ENCODE measurements around the gene MIR17HG.

The MIR17HG gene

DNA sequence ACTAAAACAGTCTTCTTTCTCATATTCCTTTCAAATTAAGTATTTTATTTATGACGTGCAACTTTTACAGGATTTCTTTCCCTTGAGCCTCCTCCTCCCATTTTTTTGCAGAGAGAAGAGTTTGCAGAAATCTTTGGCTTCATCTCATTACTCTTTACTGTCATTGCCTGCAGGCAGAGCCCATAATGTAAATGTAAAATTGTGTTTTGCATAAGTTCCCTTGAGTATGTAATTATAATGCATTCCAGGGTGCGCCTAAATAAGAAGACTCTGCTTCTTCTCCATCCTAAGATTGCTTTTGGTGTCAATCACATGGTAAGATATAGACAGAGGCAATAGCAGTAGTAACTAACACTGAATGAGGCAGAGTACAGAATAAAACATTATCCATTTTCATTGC, 23.0 kb downstream of the MIR17HG start:
- Histone ChIP-seq H3K27me3 (ENCODE audit: insufficient read depth, insufficient read length) (no peaks in the 10 kb centered on the region), H3K4me1 (ENCODE audit: insufficient read depth, insufficient read length) (no peaks in the 10 kb centered on the region), H3K36me3 (ENCODE audit: insufficient read depth, insufficient read length, low read length) (peaks cover 3% of the 10 kb centered on the region), H3K9ac (ENCODE audit: insufficient read length, low read depth) (no peak overlapping the region), H3K9me3 (ENCODE audit: insufficient read depth, low read length) (no peaks in the 10 kb centered on the region), H3K4me3 (ENCODE audit: insufficient read length, low read depth) (no peak overlapping the region)
- no peak for TF ChIP-seq ZNF274 (IDR thresholded peaks at IDR 0.05; ENCODE audit: low read depth, low read length)
- TF ChIP-seq YY1 (IDR thresholded peaks at IDR 0.05; ENCODE audit: insufficient read depth, insufficient read length), result no peak
- TF ChIP-seq SUZ12 (IDR thresholded peaks at IDR 0.05; ENCODE audit: extremely low read depth, insufficient read depth, insufficient read length), result no peak
- DNase-seq (ENCODE audit: low read depth, low spot score), result no peak

DNA sequence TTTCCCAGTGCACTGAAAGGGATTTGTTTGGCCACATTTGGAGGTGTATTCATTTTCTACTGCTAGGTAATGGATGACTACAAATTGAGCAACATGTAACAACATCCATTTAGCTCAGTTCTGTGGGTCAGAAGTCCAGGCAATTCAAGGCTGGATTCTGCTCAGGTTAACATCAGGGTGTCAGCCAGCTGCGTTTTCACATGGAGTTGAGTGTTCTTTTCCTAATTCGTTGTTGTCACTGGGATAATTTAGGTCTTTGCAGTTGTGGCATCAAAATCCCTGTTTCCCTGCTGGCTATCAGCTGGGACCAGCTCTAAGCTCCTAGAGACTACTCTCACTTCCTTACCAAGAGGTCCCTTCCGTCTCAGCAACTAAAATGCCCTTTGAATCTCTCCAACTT, 25.4 kb downstream of the MIR17HG start:
- TF ChIP-seq ZNF274 (IDR thresholded peaks at IDR 0.05; ENCODE audit: low read depth, low read length) (no peak), SUZ12 (IDR thresholded peaks at IDR 0.05; ENCODE audit: extremely low read depth, insufficient read depth, insufficient read length) (no peak)
- Histone ChIP-seq H3K9me3 (ENCODE audit: insufficient read depth, low read length) (no peaks in the 10 kb centered on the region), H3K36me3 (ENCODE audit: insufficient read depth, insufficient read length, low read length) (no peaks in the 10 kb centered on the region), H3K27me3 (ENCODE audit: insufficient read depth, insufficient read length) (no peaks in the 10 kb centered on the region), H3K9ac (ENCODE audit: insufficient read length, low read depth) (no peak overlapping the region), H3K4me3 (ENCODE audit: insufficient read length, low read depth) (no peak overlapping the region), H3K4me1 (ENCODE audit: insufficient read depth, insufficient read length) (no peaks in the 10 kb centered on the region)
- no peak for DNase-seq (ENCODE audit: low read depth, low spot score)

GRCh38 chr13:91375116-91375729, 27.7 kb downstream of the MIR17HG start:
- DNase-seq (ENCODE audit: low read depth, low spot score), result no peak
- TF ChIP-seq YY1 (IDR thresholded peaks at IDR 0.05; ENCODE audit: insufficient read depth, insufficient read length) (no peak), ZNF274 (IDR thresholded peaks at IDR 0.05; ENCODE audit: low read depth, low read length) (no peak), SUZ12 (IDR thresholded peaks at IDR 0.05; ENCODE audit: extremely low read depth, insufficient read depth, insufficient read length) (no peak)
- Histone ChIP-seq H3K27me3 (ENCODE audit: insufficient read depth, insufficient read length) (no peaks in the 10 kb centered on the region), H3K9me3 (ENCODE audit: insufficient read depth, low read length) (no peaks in the 10 kb centered on the region), H3K36me3 (ENCODE audit: insufficient read depth, insufficient read length, low read length) (no peaks in the 10 kb centered on the region), H3K9ac (ENCODE audit: insufficient read length, low read depth) (no peak overlapping the region), H3K4me1 (ENCODE audit: insufficient read depth, insufficient read length) (no peaks in the 10 kb centered on the region), H3K4me3 (ENCODE audit: insufficient read length, low read depth) (no peak overlapping the region)

DNA sequence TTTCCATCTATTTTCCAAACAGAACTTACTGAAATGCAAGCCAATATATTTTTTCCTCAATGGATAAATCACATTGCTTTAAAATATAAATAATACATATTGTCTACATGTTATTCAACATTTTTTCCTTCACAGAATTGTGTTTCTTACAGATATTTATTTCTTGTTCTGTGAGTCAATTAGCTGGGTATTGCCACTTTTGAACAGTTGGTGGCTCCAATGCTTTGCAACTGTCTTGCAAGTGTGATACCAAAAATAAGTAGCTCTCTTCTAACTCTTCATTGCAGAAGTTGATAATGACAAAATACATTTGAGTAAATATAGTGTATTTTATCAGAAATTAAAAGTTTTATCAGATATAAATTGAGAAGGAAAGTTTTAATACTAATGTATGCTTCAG, 33.9 kb downstream of the MIR17HG start:
- H3K4me3 ChIP-seq (ENCODE audit: insufficient read length, low read depth), result no peak overlapping the region
- H3K9ac ChIP-seq (ENCODE audit: insufficient read length, low read depth), result no peak overlapping the region
- DNase-seq (ENCODE audit: low read depth, low spot score), result no peak
- no peaks in the 10 kb centered on the region for H3K27me3 ChIP-seq (ENCODE audit: insufficient read depth, insufficient read length)
- TF ChIP-seq SUZ12 (IDR thresholded peaks at IDR 0.05; ENCODE audit: extremely low read depth, insufficient read depth, insufficient read length), result no peak
- no peak for TF ChIP-seq ZNF274 (IDR thresholded peaks at IDR 0.05; ENCODE audit: low read depth, low read length)
- TF ChIP-seq YY1 (IDR thresholded peaks at IDR 0.05; ENCODE audit: insufficient read depth, insufficient read length), result no peak
- no peaks in the 10 kb centered on the region for H3K4me1 ChIP-seq (ENCODE audit: insufficient read depth, insufficient read length)
- no peaks in the 10 kb centered on the region for H3K9me3 ChIP-seq (ENCODE audit: insufficient read depth, low read length)
- H3K36me3 ChIP-seq (ENCODE audit: insufficient read depth, insufficient read length, low read length), result no peaks in the 10 kb centered on the region

GRCh38 chr13:91383836-91384235, 36.3 kb downstream of the MIR17HG start:
- DNase-seq (ENCODE audit: low read depth, low spot score), result no peak
- H3K4me3 ChIP-seq (ENCODE audit: insufficient read length, low read depth), result no peak overlapping the region
- H3K27me3 ChIP-seq (ENCODE audit: insufficient read depth, insufficient read length), result no peaks in the 10 kb centered on the region
- H3K9ac ChIP-seq (ENCODE audit: insufficient read length, low read depth), result no peak overlapping the region
- no peaks in the 10 kb centered on the region for H3K4me1 ChIP-seq (ENCODE audit: insufficient read depth, insufficient read length)
- TF ChIP-seq ZNF274 (IDR thresholded peaks at IDR 0.05; ENCODE audit: low read depth, low read length) (no peak), YY1 (IDR thresholded peaks at IDR 0.05; ENCODE audit: insufficient read depth, insufficient read length) (no peak), SUZ12 (IDR thresholded peaks at IDR 0.05; ENCODE audit: extremely low read depth, insufficient read depth, insufficient read length) (no peak)
- no peaks in the 10 kb centered on the region for H3K36me3 ChIP-seq (ENCODE audit: insufficient read depth, insufficient read length, low read length)
- H3K9me3 ChIP-seq (ENCODE audit: insufficient read depth, low read length), result no peaks in the 10 kb centered on the region

DNA sequence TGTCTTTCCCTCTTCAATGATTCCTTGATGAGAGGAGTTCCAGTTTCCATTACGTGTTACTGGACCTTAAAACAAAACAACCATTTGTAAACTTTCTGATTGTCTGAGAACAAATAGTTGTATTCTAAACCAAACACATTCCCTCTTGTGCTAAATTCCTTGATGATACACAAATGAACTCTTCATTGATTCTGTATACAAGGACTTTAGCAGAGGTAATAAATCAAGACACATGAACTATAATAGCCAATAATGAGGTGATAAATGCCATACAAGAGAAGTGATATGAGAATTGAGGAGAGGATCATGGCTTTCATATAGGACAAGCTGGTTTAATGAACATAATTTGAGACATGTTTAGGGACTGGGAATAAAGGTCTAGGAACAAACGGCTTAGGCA, 37.4 kb downstream of the MIR17HG start:
- Histone ChIP-seq H3K36me3 (ENCODE audit: insufficient read depth, insufficient read length, low read length) (no peaks in the 10 kb centered on the region), H3K9me3 (ENCODE audit: insufficient read depth, low read length) (no peaks in the 10 kb centered on the region), H3K4me3 (ENCODE audit: insufficient read length, low read depth) (no peak overlapping the region), H3K9ac (ENCODE audit: insufficient read length, low read depth) (no peak overlapping the region), H3K4me1 (ENCODE audit: insufficient read depth, insufficient read length) (no peaks in the 10 kb centered on the region), H3K27me3 (ENCODE audit: insufficient read depth, insufficient read length) (no peaks in the 10 kb centered on the region)
- TF ChIP-seq ZNF274 (IDR thresholded peaks at IDR 0.05; ENCODE audit: low read depth, low read length) (no peak), YY1 (IDR thresholded peaks at IDR 0.05; ENCODE audit: insufficient read depth, insufficient read length) (no peak)
- no peak for DNase-seq (ENCODE audit: low read depth, low spot score)

DNA sequence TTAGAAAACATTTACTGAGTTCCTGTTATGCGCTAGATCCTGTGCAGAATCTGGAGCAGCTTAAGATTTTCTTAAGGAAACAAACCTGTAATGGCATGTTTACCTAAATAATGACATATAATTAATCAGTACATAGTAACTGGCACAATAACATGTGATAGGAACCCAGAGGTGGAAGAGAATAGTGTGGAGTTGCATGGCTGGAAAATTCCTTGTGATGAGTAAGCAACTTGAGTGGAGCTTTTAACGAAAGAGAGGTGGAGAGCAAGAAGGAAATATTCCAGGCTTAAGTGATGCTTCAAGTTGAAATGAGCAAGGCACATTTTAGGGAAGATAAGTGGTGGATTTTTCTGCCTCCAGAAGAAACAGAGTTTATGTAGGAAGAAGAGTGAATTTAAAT, 41.7 kb downstream of the MIR17HG start:
- no peaks in the 10 kb centered on the region for H3K36me3 ChIP-seq (ENCODE audit: insufficient read depth, insufficient read length, low read length)
- no peak for DNase-seq (ENCODE audit: low read depth, low spot score)
- TF ChIP-seq ZNF274 (IDR thresholded peaks at IDR 0.05; ENCODE audit: low read depth, low read length) (no peak), SUZ12 (IDR thresholded peaks at IDR 0.05; ENCODE audit: extremely low read depth, insufficient read depth, insufficient read length) (no peak), YY1 (IDR thresholded peaks at IDR 0.05; ENCODE audit: insufficient read depth, insufficient read length) (no peak)
- no peaks in the 10 kb centered on the region for H3K9me3 ChIP-seq (ENCODE audit: insufficient read depth, low read length)
- no peaks in the 10 kb centered on the region for H3K4me1 ChIP-seq (ENCODE audit: insufficient read depth, insufficient read length)
- H3K9ac ChIP-seq (ENCODE audit: insufficient read length, low read depth), result no peak overlapping the region
- H3K4me3 ChIP-seq (ENCODE audit: insufficient read length, low read depth), result no peak overlapping the region
- H3K27me3 ChIP-seq (ENCODE audit: insufficient read depth, insufficient read length), result no peaks in the 10 kb centered on the region
